ENCODE measurements around the gene MYL12A.
"Not testable (repeated sequence)": the region's sequence is repeated elsewhere in the genome, so short reads cannot be mapped to it uniquely, and the experiment has no call there.

MYL12A gene

DNA sequence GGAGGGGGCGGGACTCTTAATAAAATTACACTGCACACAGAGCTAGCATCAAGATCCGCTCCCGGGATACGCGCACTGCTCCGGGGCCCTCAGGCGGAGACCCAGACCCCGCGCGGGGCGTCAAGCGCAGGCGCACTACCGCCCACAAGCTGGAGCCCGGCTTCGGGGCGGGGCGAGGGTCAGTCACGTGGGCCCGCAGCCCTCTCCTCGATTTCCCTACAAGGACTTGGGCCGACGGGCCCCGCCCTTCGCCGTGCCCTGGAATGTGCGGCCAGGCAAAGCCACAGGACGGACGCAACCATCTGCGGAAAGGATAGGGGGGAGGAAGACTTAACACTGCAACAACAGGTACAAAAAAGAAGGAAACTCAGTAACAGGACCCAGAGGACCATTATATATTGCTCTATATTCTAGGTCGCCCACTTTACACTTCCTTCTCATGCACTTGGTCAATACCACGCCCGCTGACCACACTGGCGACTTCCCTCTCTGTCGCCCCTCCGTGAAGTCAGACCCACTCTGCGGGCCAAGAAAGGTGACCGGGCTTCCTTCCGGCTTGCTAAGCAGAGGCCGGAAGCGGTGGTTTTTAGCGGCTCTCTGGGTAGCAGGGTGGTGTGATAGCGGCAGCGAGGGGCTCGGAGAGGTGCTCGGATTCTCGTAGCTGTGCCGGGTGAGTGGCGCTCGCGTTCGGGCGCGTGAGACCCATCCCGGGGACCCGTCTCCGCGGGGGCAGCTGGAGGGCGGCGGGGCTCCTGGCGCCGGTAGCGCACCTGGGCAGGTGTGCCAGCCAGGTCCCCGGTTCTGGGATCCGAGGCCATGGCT lies at the start of gene MYL12A:
Gene MYL12A, plus strand, starts transcription at position 562 of the 822 bp plus-strand sequence. CDS start 5,447 bp downstream, outside the sequence.
- Histone ChIP-seq H3K9ac (ENCODE audit: low read depth, low read length) (peak within 1 kb of the TSS; percentile 100), H3K4me1 (ENCODE audit: control insufficient read depth, insufficient read depth, low read length) (peaks cover 11% of the 10 kb centered on the region), H3K27me3 (ENCODE audit: control insufficient read depth, insufficient read depth, low read length) (no peaks in the 10 kb centered on the region), H3K36me3 (ENCODE audit: control insufficient read depth, insufficient read depth, low read length) (no peaks in the 10 kb centered on the region), H3K9me3 (ENCODE audit: control insufficient read depth, insufficient read depth, low read length) (no peaks in the 10 kb centered on the region), H3K4me3 (ENCODE audit: low read depth, low read length) (peak within 1 kb of the TSS; percentile 98)

DNA sequence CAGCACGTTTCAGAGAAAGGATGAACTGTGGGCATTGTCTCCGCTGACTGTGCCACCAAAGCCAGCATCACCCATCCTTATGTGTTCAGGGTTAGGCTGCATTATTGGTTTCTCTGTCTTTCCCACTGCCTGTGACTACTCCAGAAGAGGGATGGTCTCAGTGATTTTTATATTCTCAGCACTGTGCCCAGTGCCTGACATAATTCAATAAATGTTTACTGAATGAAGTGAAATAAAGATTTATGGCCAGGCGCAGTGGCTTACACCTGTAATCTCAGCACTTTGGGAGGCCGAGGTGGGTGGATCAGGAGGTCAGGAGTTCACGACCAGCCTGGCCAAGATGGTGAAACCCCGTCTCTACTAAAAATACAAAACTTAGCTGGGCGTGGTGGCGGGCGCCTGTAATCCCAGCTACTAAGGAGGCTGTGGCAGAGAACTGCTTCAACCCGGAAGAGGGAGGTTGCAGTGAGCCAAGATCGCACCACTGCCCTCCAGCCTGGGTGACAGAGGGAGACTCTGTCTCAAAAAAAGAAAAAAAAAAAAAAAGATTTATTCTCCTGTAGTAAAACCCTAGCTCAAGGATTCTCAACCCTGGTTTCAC lies 49.2 kb upstream of the MYL12A start:
- H3K9me3 ChIP-seq (ENCODE audit: control insufficient read depth, insufficient read depth, low read length); H3K4me3 ChIP-seq (ENCODE audit: low read depth, low read length); H3K9ac ChIP-seq (ENCODE audit: low read depth, low read length); H3K27me3 ChIP-seq (ENCODE audit: control insufficient read depth, insufficient read depth, low read length); H3K4me1 ChIP-seq (ENCODE audit: control insufficient read depth, insufficient read depth, low read length); H3K36me3 ChIP-seq (ENCODE audit: control insufficient read depth, insufficient read depth, low read length): not testable (repeated sequence)

DNA sequence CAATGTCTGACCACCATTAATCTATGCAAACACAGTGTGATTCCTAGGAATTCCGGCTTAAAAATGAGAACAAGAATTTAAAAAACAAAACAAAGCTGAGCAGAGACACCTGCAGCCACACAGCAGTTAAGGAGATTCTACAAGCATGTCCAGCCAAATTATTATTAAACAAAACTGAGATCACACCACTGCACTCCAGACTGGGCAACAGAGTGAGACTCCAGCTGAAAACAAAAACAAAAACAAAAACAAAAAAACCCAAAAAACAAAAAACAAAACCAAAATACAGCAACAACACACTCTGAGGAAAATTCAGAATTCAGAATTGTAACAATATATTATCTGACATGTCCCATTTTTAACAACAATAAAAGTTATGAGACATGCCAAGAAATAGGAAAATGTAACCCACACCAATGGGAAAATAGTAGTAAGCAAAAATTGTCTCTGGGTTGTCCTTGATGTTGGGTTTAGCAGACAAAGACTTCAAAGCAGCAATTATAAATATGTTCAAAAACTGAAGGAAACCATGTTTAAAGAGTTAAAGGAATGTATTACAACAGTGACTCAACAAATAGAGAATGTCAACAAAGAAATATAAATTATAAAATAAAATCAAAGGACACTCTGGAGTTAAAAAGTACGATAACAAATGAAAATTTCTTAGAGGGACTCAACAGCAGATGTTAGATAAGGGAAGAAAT lies 47.5 kb upstream of the MYL12A start:
- H3K4me3 ChIP-seq (ENCODE audit: low read depth, low read length), result no peak overlapping the region
- no peak overlapping the region for H3K9ac ChIP-seq (ENCODE audit: low read depth, low read length)
- H3K9me3 ChIP-seq (ENCODE audit: control insufficient read depth, insufficient read depth, low read length), result no peaks in the 10 kb centered on the region
- no peaks in the 10 kb centered on the region for H3K27me3 ChIP-seq (ENCODE audit: control insufficient read depth, insufficient read depth, low read length)
- no peaks in the 10 kb centered on the region for H3K36me3 ChIP-seq (ENCODE audit: control insufficient read depth, insufficient read depth, low read length)
- H3K4me1 ChIP-seq (ENCODE audit: control insufficient read depth, insufficient read depth, low read length), result no peaks in the 10 kb centered on the region

DNA sequence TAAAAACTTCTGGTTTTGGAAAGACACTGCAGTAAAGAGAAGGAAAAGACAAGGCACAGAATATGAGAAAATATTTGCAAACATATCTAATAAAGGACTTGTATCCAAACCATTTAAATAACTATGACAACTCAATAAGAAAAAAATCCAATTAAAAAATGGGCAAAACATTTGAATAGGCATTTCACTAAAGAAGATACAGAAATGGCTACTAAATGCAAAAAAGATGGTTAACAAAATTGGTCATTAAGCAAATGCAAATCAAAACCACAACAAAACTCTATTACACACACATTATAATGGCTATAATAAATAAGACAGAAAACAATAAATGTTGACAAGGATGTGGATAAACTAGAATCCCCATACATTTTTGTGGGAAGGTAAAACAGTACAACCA lies 42.4 kb upstream of the MYL12A start:
- H3K9me3 ChIP-seq (ENCODE audit: control insufficient read depth, insufficient read depth, low read length), result no peaks in the 10 kb centered on the region

DNA sequence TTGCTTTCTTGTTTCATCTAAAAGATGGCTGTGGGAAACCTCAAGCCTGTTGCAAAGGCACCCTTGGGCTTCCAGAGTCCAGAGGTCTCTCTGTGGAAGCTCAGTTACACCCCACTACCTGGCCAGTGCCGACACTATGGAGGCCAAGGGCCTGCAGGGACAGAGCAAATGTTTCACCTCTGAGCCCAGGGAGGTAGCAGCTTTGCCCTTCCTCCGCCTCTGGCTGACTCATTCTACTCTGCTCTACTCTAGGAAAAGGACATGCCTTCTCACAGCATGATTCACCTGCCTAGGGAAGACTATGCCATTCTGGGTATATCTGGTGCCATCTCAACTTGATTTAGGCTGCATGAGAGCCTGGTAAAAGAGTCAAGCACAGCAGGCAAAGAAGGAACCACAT lies 40.0 kb upstream of the MYL12A start:
- no peak overlapping the region for H3K9ac ChIP-seq (ENCODE audit: low read depth, low read length)
- no peak overlapping the region for H3K4me3 ChIP-seq (ENCODE audit: low read depth, low read length)
- H3K36me3 ChIP-seq (ENCODE audit: control insufficient read depth, insufficient read depth, low read length), result no peaks in the 10 kb centered on the region
- H3K9me3 ChIP-seq (ENCODE audit: control insufficient read depth, insufficient read depth, low read length), result no peaks in the 10 kb centered on the region
- H3K27me3 ChIP-seq (ENCODE audit: control insufficient read depth, insufficient read depth, low read length), result no peaks in the 10 kb centered on the region
- H3K4me1 ChIP-seq (ENCODE audit: control insufficient read depth, insufficient read depth, low read length), result peaks cover 4% of the 10 kb centered on the region

More for the DNA sequence above, 42.4 kb upstream of the MYL12A start:
- no peak overlapping the region for H3K9ac ChIP-seq (ENCODE audit: low read depth, low read length)
- H3K4me1 ChIP-seq (ENCODE audit: control insufficient read depth, insufficient read depth, low read length), result no peaks in the 10 kb centered on the region
- no peak overlapping the region for H3K4me3 ChIP-seq (ENCODE audit: low read depth, low read length)
- H3K27me3 ChIP-seq (ENCODE audit: control insufficient read depth, insufficient read depth, low read length), result no peaks in the 10 kb centered on the region
- no peaks in the 10 kb centered on the region for H3K36me3 ChIP-seq (ENCODE audit: control insufficient read depth, insufficient read depth, low read length)

DNA sequence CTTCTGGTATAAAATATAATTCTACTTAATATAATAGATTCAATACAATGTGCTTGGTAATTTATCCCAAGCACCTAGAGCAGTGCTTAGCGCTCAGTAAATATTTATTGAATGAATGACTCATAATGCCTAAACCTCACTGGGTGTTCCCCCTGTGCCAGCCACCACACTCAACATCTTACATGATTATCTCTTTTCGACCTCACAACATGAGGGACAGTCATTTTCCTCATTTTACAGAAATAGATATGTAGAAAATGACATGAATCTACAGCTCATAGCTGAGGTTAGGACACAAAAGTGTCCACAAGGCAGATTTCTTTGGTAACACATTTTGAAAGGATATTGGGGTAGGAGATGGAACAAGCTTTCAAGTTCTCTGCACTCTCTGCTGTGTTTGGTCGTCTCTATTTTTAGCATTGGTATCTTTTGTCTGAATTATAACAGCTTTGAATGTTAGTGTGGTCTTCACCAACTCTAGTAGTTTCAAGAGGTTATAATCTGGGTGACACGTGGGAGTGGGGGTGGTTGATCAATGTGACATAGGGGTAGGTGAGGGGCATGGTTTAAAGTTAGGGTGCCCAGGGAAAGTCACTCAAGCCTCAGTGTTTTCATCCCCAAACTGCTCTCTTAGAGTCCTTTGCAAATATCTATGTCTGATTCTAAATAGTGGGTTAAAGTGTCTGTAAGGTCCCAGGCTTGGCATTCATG lies 37.6 kb upstream of the MYL12A start:
- Histone ChIP-seq H3K27me3 (ENCODE audit: control insufficient read depth, insufficient read depth, low read length) (no peaks in the 10 kb centered on the region), H3K9ac (ENCODE audit: low read depth, low read length) (no peak overlapping the region), H3K4me1 (ENCODE audit: control insufficient read depth, insufficient read depth, low read length) (peaks cover 4% of the 10 kb centered on the region), H3K36me3 (ENCODE audit: control insufficient read depth, insufficient read depth, low read length) (no peaks in the 10 kb centered on the region), H3K9me3 (ENCODE audit: control insufficient read depth, insufficient read depth, low read length) (no peaks in the 10 kb centered on the region), H3K4me3 (ENCODE audit: low read depth, low read length) (no peak overlapping the region)

DNA sequence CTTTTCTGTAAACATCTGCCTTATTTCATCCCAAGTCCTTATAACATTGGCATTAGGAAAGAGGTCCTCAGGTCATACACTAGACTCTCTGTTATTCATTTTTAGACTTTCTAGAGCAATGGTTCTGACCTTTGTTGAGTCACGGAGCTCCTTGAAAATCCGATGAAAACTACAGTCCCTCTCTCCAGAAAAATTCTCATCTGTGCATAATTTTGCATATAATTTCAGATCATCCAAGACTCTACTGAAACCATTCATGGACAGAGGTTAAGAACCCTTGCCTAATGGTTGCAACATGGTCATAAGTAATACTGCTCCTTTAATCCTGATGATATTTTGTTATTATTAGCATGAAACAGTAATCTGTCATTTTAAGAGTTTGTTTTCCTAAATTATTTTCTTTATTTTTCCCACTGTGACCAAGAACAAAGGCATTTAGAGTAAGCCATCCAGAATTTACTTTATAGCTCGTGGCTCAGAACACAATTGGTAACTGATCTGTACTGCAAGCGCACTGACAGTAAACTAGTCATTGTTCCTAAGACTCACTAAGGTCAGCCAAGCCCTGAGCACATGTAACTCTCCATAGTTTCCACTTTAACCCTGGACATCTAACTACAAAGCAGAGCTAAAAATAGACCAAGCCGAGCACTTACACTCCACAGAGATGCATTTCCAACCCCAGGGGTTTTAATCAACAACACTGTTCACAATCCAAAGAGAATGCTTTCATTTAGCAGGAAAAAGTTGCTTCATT lies 36.2 kb upstream of the MYL12A start:
- Histone ChIP-seq H3K4me1 (ENCODE audit: control insufficient read depth, insufficient read depth, low read length) (peaks cover 4% of the 10 kb centered on the region), H3K9me3 (ENCODE audit: control insufficient read depth, insufficient read depth, low read length) (no peaks in the 10 kb centered on the region), H3K4me3 (ENCODE audit: low read depth, low read length) (no peak overlapping the region), H3K36me3 (ENCODE audit: control insufficient read depth, insufficient read depth, low read length) (no peaks in the 10 kb centered on the region), H3K9ac (ENCODE audit: low read depth, low read length) (no peak overlapping the region), H3K27me3 (ENCODE audit: control insufficient read depth, insufficient read depth, low read length) (no peaks in the 10 kb centered on the region)

DNA sequence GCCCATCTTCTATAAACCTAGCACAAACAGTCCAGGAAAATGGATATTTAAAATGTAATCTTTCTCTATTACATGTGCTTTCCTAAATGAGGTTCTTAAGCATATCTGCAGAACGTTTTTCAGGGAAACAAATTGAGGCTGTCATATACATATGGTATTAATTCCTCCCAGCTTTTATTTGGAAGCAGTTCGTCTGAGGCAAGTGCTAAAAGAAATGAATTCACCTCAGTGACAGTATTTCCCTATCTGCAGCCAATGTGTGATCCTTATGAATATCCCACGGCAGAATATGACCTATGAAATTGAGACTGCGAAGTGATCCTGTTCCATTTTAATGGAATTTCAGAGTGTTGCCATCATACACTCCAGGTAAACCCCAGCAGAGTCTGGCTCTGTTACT lies 34.9 kb upstream of the MYL12A start:
- Histone ChIP-seq H3K27me3 (ENCODE audit: control insufficient read depth, insufficient read depth, low read length) (no peaks in the 10 kb centered on the region), H3K9me3 (ENCODE audit: control insufficient read depth, insufficient read depth, low read length) (no peaks in the 10 kb centered on the region), H3K9ac (ENCODE audit: low read depth, low read length) (no peak overlapping the region), H3K4me3 (ENCODE audit: low read depth, low read length) (no peak overlapping the region), H3K4me1 (ENCODE audit: control insufficient read depth, insufficient read depth, low read length) (peaks cover 4% of the 10 kb centered on the region), H3K36me3 (ENCODE audit: control insufficient read depth, insufficient read depth, low read length) (no peaks in the 10 kb centered on the region)

DNA sequence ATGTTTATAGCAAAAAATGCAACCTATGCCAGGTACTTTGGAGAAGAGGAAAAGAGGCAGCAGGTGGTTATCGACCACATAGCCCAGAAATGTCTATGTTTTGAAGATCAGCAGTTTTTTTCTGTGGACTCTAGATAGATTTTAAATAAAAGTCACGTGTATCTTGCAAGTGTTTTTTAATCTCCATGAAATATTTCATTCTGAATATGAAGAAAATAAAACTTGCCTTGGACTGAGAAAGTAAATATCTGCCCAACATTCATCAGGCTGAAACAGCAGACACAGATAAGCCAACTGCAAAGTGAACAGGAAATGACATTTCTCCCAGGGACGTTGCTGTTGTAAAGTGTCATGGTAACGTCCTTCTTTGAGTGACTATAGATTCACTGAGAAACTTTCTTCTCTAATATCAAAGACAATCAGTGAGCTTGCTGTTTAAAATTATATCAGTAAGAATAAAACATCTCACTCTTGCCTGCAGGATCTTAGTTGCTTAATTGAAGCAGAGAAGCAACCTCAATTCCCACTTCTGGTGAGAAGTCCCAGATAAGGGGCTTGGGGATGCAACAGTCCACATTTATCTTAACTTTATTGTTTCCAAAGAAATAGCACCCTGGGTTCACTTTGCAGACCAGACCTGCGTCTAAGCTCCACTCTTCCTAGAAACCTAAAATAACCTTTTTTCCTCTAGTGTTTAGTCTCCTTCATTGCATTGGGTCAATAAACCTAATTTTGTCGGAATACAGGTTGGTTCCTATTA lies 34.1 kb upstream of the MYL12A start:
- Histone ChIP-seq H3K27me3 (ENCODE audit: control insufficient read depth, insufficient read depth, low read length) (no peaks in the 10 kb centered on the region), H3K36me3 (ENCODE audit: control insufficient read depth, insufficient read depth, low read length) (no peaks in the 10 kb centered on the region), H3K9ac (ENCODE audit: low read depth, low read length) (no peak overlapping the region), H3K4me1 (ENCODE audit: control insufficient read depth, insufficient read depth, low read length) (peaks cover 4% of the 10 kb centered on the region), H3K9me3 (ENCODE audit: control insufficient read depth, insufficient read depth, low read length) (no peaks in the 10 kb centered on the region), H3K4me3 (ENCODE audit: low read depth, low read length) (no peak overlapping the region)

DNA sequence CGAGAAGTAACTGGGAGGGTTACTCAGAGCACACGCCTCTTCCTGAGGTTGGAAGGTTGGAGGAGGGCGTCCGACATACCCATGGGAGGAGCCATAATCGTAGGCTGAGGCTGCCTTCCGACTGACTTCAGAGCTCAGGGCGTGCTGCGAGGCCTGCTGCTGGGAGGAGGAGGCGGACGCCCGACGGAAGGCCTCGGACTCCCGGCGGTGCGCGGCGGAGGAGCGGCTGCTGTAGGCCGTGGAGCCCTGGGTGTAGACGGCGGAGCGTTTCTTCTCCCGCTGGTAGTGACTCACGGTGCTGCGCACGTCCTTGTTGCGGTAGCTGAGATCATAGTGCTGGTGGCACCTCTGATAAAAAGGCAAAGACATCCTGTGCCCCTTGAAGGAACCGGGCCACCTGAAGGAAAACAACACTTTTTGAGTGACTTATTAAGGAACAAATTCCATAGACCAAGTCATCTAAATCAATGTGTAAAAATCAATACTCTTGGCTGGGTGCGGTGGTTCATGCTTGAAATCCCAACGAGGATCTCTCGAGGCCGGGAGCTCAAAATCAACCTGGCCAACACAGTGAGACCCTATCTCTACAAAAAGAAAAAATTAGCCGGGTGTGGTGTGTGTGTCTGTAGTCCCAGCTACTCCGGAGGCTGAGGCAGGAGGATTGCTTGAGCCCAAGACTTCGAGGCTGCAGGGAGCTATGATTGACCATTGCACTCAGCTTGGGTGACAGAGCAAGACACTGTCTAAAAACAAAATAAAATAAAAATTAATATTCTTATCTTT lies 32.6 kb upstream of the MYL12A start:
- Histone ChIP-seq H3K9ac (ENCODE audit: low read depth, low read length) (no peak overlapping the region), H3K9me3 (ENCODE audit: control insufficient read depth, insufficient read depth, low read length) (no peaks in the 10 kb centered on the region), H3K36me3 (ENCODE audit: control insufficient read depth, insufficient read depth, low read length) (no peaks in the 10 kb centered on the region), H3K4me3 (ENCODE audit: low read depth, low read length) (no peak overlapping the region), H3K4me1 (ENCODE audit: control insufficient read depth, insufficient read depth, low read length) (peaks cover 6% of the 10 kb centered on the region), H3K27me3 (ENCODE audit: control insufficient read depth, insufficient read depth, low read length) (no peaks in the 10 kb centered on the region)

All from iPS-15b (cell line).